Activated CD4-positive, CD25-positive, alpha-beta regulatory T cell treated with anti-CD3 and anti-CD28 coated beads, Interleukin-2, amount 50 U/mL, for 72 hours (primary cell): Measurements from ENCODE around the gene MACO1.
"Not testable (repeated sequence)": the region's sequence is repeated elsewhere in the genome, so short reads cannot be mapped to it uniquely, and the experiment has no call there.

ENCODE experiments used
- DNase-seq: peaks from one replicate; pipeline ENCODE4 v3.0.0; 2021

MACO1 gene

DNA sequence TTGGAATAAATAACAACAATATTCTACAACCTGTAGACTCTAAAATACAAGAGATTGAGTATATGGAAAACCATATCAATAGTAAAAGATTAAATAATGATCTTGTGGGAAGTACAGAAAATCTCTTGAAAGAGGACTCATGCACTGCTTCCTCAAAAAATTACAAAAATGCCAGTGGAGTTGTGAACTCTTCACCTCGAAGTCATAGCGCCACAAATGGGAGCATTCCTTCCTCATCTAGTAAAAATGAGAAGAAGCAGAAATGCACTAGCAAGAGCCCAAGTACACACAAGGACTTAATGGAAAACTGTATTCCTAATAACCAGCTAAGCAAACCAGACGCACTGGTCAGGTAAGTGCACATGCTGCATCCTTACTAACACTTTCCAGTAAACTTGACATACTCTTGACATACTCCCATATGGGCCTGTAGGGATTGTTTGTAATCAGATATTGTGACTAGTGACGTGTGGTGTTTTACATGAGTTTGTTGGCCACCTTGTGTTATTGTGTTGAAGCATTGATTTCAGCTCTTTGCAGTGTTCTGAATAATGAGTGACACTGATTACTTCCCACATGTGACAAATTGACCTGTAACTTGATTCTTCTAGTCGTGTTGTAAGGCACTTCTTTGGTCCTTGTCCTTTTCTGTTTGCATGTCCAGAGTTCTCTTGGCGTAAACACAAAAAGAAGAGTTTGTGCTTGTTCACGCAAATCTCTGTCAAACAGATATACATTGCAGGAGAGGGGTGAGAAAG is 28.0 kb downstream of the MACO1 start:
- DNase-seq = no peak

GRCh38 chr1:25460020-25460419 is 29.3 kb downstream of the MACO1 start:
- DNase-seq = no peak

- not testable (repeated sequence) for DNase-seq
Measured at GRCh38 chr1:25460816-25461215, 30.1 kb downstream of the MACO1 start.

- no peak for DNase-seq
Measured at GRCh38 chr1:25461849-25462248, 31.2 kb downstream of the MACO1 start.

DNA sequence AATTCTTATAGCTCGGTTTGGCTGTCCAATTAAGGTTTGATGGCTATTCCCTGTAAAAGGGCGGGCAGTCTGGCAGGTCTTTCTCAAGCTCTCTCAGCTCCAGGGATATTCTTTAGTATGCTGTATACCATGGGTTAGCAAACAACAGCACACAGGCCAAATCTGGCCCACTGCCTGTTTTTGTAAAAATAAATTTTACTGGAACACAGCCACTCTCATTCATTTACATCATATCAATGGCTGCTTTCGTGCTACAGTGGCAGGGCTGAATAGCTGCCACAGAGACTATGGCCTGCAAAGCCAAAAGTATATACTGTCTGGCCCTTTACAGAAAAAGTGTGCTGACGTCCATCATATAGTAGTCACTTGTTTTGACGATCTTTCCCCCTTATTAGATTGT is 32.0 kb downstream of the MACO1 start:
- DNase-seq = no peak

- no peak for DNase-seq
Measured at GRCh38 chr1:25467193-25467592, 36.5 kb downstream of the MACO1 start.

DNA sequence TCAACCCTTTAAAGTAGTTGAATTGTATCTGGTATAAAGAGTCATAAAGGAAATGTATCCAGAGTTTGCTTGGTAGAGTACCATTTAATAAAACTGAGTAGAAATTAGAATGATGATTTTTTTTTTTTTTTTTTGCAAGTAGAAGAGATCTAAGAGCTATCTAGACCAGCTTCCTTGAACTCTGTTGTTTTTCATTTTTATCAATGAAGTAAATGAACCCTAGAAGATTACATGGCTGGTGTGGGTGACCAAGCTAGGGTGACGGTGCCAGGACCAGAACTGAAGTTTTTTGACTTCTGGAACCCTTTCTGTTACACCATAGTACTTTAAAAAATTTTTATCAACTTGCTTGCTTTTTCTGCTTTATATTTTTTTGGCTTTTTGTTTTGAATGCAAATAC is 36.9 kb downstream of the MACO1 start:
- DNase-seq = no peak

DNA sequence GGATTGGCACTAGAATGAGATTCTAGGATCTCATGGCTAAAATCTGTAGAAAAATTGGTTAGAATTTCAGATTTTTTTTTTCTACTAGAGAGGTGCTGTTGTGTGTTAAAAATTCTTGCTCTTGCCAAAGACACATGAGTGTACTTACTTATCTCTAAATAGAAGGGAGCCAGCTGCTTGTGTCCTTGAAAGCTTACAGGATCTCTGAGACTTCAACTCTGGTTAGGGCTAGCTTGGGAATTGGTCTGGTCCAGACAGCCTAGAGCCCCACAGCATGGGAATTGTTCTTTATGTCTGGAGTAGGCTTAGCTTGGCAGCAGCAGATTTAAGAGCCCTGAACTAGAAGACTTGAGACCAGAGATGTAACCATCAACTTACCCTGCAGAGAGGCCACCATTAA is 37.3 kb downstream of the MACO1 start:
- DNase-seq = no peak

GRCh38 chr1:25469177-25469576 is 38.5 kb downstream of the MACO1 start:
- DNase-seq = no peak

- DNase-seq = no peak
Measured at GRCh38 chr1:25472471-25472870, 41.8 kb downstream of the MACO1 start.

DNA sequence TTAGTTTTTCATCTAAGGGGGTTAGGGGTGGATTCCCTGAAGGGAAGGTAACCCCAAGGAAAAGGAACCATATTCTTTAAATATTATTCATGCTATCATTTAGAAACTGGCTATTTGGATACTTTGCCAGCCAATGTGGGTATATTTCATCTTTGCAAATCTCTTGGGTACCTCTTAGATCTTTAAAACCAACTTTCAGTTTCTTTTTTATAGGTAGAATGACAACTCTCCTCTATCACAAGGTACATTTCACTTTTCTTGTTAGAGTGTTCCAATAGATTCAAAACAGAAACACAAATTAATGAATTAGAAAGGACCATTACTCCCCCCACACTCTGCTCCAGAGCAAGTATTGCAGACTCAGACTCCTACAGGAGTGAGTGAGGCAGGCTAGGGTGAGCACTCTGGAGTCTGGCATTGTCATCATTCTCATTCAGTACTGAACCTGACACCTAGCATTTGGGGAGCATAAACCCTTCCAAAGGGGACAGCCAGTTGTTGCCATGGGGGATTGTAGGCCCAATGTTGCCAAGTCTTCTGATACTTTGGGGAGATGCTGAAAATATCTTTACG is 43.0 kb downstream of the MACO1 start:
- no peak for DNase-seq

- DNase-seq = no peak
Measured at GRCh38 chr1:25474439-25475047, 43.8 kb downstream of the MACO1 start.

DNA sequence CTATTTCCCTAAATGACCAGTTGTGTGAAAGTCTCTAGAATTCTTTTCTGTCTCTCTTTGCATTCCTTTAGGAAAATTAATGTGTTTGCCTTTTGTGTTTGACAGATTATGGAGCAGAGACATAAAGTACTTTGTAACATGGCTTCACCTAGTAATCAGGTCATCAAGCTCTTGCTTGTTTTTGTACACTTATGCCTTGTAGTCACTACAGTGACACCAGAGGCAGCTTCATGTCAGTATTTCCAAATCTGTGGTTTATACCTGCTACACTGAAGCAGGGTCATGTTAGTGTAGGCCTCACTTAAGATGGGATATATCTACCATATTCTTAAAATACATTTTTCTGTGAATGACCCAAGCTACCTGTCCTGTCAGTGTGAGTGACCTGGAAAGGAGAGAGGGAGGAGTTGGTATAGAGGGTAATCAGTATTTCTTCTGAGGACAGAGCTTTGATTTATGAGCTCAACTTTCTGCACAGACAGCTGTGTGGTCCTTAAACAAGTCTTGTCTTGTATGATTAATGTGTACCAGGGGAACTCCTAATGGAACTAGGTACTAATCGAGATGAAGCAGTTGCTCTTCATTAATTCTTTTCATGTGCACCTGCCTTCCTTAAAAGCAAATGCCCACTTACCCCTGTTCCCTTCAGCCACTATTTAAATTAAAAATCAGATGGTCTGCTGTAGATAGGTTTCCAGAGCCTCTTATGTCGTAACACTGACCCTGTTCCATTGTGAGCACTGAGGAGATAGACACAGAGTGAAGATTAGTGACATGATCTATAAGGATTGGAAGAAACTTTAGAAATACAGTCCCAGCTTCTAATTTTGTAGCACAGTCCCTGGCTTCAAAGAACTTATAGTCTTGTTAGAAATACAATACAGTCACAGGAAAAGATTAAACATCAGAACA is 45.7 kb downstream of the MACO1 start:
- no peak for DNase-seq

GRCh38 chr1:25477448-25478034 is 46.8 kb downstream of the MACO1 start:
- DNase-seq = no peak

GRCh38 chr1:25478633-25479032 is 47.9 kb downstream of the MACO1 start:
- DNase-seq = no peak

GRCh38 chr1:25481625-25482024 is 50.9 kb downstream of the MACO1 start:
- no peak for DNase-seq

- DNase-seq = no peak
Measured at GRCh38 chr1:25482211-25482610, 51.5 kb downstream of the MACO1 start.

- no peak for DNase-seq
Measured at GRCh38 chr1:25484096-25484495, 53.4 kb downstream of the MACO1 start.

- DNase-seq = no peak
Measured at GRCh38 chr1:25484533-25484932, 53.8 kb downstream of the MACO1 start.

DNA sequence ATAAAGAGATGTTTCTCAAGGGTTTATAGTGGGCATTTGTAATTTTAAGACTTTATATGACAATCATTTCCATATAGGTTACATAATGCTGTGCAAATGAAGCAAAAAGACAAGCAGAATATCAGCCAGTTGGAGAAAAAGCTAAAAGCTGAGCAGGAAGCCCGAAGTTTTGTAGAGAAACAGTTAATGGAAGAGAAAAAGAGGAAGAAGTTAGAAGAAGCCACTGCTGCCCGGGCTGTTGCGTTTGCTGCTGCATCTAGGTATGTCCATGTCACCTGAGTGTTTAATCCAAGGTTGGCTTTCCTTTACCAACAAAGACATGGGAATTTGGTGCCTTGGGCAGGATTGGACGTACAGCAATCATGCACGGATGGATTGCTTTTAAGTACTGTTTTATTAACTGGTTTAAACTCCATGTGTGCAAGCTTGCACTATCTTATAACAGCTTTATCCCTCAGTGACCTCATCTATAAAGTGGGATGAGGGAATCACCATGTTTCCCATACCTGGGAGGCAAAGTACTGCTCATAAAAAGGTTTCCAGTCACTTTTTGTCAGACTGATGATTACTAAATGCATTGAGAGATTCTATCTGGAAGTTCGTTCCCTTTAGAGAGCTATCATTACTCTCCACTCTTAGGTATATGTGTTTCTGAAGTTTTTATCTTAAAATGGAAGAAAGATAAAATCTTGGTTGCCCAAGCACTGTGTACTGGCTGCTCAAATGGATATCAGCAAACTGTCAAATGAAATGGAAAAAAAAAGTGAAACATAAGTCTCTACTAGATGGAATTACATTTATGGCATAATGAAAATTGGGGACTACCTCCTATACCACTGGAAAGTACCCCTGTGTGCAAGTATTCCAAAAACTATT is 55.1 kb downstream of the MACO1 start:
- DNase-seq = no peak

DNA sequence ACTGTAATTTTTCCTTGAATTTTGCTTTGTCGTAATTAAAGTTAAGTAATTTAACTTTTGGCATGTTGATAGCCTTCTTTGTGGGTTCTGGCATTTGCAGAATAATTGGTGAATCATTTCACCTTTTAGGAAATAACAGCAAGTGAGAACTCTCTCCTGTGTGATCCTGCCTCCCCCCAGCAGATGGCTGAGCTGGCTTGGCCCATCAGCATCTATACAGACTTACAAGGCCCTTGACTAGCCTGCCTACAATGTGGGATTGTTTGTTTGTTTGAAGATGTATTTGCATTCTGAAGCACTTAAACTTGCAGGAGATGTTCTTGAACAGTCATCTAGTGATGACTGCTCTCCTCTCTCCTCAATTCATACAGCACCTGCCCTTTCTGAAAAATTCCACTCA is 55.9 kb downstream of the MACO1 start:
- DNase-seq = no peak

- DNase-seq = no peak
Measured at GRCh38 chr1:25487628-25488027, 56.9 kb downstream of the MACO1 start.
